ENCODE results near the gene RBM20. TPM values are rescaled to one million over a fixed set of nuclear protein-coding genes. Genes with fewer than 3 reads are reported as not detected.

RBM20 gene
- total RNA-seq, 1 experiment from 2014 or later = not detected

- no peak for TF ChIP-seq CTCF (IDR thresholded peaks at IDR 0.05; ENCODE audit: unreplicated experiment)
- CTCF ChIA-PET = no interaction called here
- no TSS peak for BruUV-seq (replicated peaks)
- no peak overlapping the region for H3K4me3 Mint-ChIP-seq (ENCODE audit: low read depth, unreplicated experiment)
- no peak overlapping the region for H3K27ac Mint-ChIP-seq (ENCODE audit: unreplicated experiment)
- intact Hi-C loops (cut with micrococcal nuclease; ENCODE audit: unreplicated experiment) = no loop called here
- H3K9me3 Mint-ChIP-seq (ENCODE audit: low read depth, unreplicated experiment) = no peaks in the 10 kb centered on the region
- H3K4me1 Mint-ChIP-seq (ENCODE audit: low read depth, unreplicated experiment) = no peaks in the 10 kb centered on the region
- no peak for DNase-seq
- H3K27me3 Mint-ChIP-seq (ENCODE audit: unreplicated experiment) = peaks cover 32% of the 10 kb centered on the region
- no peaks in the 10 kb centered on the region for H3K36me3 Mint-ChIP-seq (ENCODE audit: insufficient read depth, unreplicated experiment)
These were observed 109.3 kb downstream of the RBM20 start for GRCh38 chr10:110753462-110753861.

- CTCF ChIA-PET = no interaction called here
- H3K4me1 Mint-ChIP-seq (ENCODE audit: low read depth, unreplicated experiment) = no peaks in the 10 kb centered on the region
- H3K4me3 Mint-ChIP-seq (ENCODE audit: low read depth, unreplicated experiment) = no peak overlapping the region
- DNase-seq = no peak
- H3K27me3 Mint-ChIP-seq (ENCODE audit: unreplicated experiment) = peaks cover 32% of the 10 kb centered on the region
- H3K9me3 Mint-ChIP-seq (ENCODE audit: low read depth, unreplicated experiment) = no peaks in the 10 kb centered on the region
- no TSS peak for BruUV-seq (replicated peaks)
- intact Hi-C loops (cut with micrococcal nuclease; ENCODE audit: unreplicated experiment) = no loop called here
- TF ChIP-seq CTCF (IDR thresholded peaks at IDR 0.05; ENCODE audit: unreplicated experiment) = no peak
- H3K27ac Mint-ChIP-seq (ENCODE audit: unreplicated experiment) = no peak overlapping the region
- H3K36me3 Mint-ChIP-seq (ENCODE audit: insufficient read depth, unreplicated experiment) = no peaks in the 10 kb centered on the region
These were observed 110.4 kb downstream of the RBM20 start for GRCh38 chr10:110754375-110755105.

- intact Hi-C loops (cut with micrococcal nuclease; ENCODE audit: unreplicated experiment) = no loop called here
- Mint-ChIP-seq H3K9me3 (ENCODE audit: low read depth, unreplicated experiment) (no peaks in the 10 kb centered on the region), H3K36me3 (ENCODE audit: insufficient read depth, unreplicated experiment) (no peaks in the 10 kb centered on the region), H3K27ac (ENCODE audit: unreplicated experiment) (no peak overlapping the region), H3K27me3 (ENCODE audit: unreplicated experiment) (peaks cover 32% of the 10 kb centered on the region), H3K4me3 (ENCODE audit: low read depth, unreplicated experiment) (no peak overlapping the region), H3K4me1 (ENCODE audit: low read depth, unreplicated experiment) (no peaks in the 10 kb centered on the region)
- CTCF ChIA-PET = interaction anchor here (0.5 to 0.6 kb wide), 2 partner anchors 163 to 568 kb away, joined by 3 to 5 read pairs; no protein-coding TSS in a partner anchor
- DNase-seq = no peak
- BruUV-seq (replicated peaks) = no TSS peak
- TF ChIP-seq CTCF (IDR thresholded peaks at IDR 0.05; ENCODE audit: unreplicated experiment) = no peak
These were observed 111.6 kb downstream of the RBM20 start for GRCh38 chr10:110755781-110756180.

GRCh38 chr10:110756876-110757275, 112.7 kb downstream of the RBM20 start:
- no peaks in the 10 kb centered on the region for H3K36me3 Mint-ChIP-seq (ENCODE audit: insufficient read depth, unreplicated experiment)
- H3K4me1 Mint-ChIP-seq (ENCODE audit: low read depth, unreplicated experiment) = no peaks in the 10 kb centered on the region
- intact Hi-C loops (cut with micrococcal nuclease; ENCODE audit: unreplicated experiment) = no loop called here
- H3K9me3 Mint-ChIP-seq (ENCODE audit: low read depth, unreplicated experiment) = no peaks in the 10 kb centered on the region
- no peak overlapping the region for H3K4me3 Mint-ChIP-seq (ENCODE audit: low read depth, unreplicated experiment)
- peaks cover 32% of the 10 kb centered on the region for H3K27me3 Mint-ChIP-seq (ENCODE audit: unreplicated experiment)
- no peak for TF ChIP-seq CTCF (IDR thresholded peaks at IDR 0.05; ENCODE audit: unreplicated experiment)
- DNase-seq = no peak
- no TSS peak for BruUV-seq (replicated peaks)
- CTCF ChIA-PET = no interaction called here
- H3K27ac Mint-ChIP-seq (ENCODE audit: unreplicated experiment) = no peak overlapping the region

Measured in Calu3 (cell line).